HG03571 (cell line): Measurements from ENCODE around the gene CTDSP2.

Experiments used
- ATAC-seq: cut with Tn5 transposase; IDR thresholded peaks from one replicate; pipeline ENCODE4 v1.9.1; 2021; ENCODE audit not compliant: unreplicated experiment

CTDSP2 gene

DNA sequence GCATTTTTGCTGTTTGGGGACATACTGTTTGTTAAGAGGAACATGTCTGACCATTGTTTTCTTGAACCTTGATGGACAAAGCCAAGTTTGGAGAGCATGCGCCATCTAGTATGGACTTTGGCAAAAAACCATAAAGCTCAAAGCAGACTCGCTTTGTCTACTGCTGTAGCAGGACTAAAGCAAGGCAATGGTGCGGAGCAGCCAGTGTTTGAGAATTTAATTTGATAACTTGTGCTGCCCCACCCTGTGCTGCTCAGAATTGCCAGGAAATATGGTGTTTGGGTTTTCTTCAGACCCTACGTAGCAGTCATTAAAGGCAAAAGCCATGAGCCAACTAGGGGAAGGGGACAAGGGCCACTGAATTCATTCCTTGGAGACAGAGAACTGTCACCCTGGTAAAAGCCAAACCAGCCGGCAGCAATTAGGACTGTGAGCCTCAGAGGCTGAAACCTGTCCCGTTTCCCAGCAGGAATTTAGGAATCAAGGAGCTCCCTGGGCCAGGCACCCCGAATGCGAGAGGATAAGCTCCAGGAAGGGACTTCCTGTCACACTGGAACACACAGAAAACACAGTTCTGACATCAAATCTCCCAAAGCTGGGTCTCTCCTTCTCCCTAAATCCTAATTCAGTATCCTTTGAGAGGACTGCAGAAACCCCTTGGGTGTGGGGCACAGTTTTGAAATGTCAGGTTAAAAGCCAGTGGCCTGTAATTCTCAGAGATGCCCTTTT lies 29.1 kb downstream of the CTDSP2 start:
- ATAC-seq, result no peak

DNA sequence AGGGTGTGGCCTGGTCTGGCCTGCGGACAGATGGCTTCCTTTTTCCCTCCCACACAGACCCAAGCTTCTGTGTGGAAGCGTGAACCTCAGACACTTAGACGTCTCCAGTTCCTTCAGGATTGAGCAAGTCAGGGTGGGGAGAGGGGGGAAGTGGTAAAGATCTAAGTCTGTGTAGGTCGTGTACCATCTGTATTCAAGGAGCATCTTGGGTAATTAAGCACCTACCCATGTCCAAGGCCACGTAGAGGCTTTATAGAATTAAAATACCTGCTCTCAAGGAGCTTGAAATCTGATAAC lies 29.7 kb downstream of the CTDSP2 start:
- ATAC-seq, result no peak

DNA sequence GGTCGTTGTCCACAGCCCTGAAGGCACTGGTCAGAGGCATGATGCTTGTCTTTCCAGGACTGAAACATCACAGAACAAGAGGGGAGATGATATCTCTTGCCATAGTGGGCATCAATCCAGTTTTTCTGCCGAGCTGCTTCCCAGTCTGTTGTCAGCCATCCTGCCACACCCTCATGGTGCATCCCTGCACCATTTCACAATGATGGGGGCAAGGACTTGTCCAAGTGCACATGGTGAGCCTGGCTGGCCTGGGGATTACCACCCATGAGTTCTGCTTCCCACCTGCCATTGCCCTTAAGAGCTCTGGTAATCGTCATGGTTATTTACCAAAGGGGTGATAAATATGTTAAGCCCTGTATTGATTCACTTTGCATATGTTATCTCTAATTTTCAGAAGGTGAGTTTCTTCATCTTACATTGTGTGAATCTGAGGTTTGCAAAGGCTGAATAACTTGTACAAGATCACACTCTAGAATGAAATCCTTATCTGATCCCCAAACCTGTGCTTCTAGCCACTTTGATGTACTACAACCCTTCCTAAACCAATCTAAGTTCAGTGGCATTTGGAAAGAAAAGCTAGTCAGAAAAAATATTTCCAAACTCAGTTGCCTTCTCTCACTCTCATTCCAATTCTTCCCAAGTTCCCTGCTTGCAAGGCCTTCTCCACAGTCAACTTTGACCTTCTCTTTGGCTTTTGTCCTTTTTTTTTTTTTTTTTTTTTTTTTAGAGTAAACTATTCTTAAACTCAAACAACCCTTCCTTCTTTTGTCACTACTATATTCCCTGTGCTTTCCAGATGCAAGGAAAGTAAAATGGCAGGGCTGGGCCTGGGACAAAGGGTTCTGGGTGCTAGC lies 30.3 kb downstream of the CTDSP2 start:
- ATAC-seq, result no peak

DNA sequence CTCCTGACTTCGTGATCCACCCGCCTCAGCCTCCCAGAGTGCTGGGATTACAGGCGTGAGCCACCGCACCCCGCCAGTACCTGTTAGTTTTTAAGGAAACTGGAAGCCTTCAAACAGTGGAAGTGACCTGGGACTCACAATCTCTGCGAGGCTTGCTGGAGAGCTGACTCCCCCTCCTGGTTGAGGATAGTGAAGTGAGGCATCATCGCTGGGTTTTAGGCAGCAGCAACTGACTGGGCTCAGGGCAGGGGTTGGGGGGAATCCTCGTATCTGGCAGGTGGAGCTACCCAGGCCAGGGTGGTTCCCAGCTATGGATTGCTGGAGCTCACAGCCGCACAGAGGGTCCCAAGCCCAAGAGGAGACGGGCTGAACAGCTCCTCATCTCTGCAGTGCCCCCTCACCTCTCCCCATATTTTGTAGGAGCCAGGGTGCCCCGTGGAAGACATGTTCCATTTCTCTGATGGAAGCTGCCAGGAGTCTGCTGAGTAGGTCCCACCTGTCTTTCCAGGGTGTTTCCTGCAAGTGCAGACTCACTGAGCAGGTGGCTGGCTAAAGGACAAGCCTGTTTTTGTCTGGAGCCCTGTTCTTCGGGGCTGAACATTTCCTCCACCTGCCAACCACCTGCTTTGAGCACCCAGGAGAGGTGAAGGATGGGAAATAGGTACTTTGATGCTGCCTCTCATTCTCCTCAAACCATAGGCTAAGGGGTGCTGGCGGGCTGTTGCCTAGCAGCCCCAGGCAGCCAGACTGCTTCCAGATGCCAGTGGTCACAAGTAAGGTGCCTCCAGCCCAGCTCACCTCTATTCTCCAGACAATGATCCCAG lies 31.1 kb downstream of the CTDSP2 start:
- ATAC-seq, result no peak

DNA sequence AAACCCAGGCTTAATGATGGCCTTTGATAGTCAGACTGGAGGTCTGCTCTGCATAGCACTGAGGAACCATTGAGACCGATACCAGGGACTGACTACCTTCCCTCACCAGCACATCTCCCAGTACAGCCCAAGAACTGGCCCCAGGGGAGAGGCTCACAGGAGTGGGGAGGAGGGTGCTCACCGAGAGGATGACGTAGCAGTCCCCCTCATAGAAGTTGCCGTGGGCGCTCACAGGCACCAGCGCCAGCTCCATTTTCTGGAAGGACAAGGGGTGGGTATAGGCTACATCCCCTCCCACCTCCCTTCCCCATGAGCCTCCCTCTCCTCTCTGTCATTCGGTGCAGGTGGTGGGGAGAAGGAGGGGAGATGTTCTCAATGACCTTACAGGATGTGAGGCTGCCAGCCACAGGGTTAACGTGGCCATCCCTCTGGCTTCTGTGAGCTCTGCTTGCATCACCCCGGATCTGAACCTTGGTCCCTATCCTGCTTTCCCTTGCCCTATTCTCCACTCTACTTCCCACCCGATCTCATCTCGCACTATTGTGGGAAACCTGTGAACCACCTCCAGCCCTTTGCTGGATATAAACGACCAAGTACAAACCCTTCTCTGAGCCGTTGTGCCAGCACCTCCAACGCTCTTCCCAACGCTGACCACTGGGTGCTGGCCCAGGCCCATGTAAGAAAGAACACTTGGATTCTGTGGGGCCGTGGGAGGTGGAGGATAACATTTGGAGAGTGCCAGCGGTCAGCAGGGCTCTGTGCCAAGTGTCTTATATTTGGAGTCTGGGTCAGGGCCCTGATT lies 32.4 kb downstream of the CTDSP2 start:
- ATAC-seq, result no peak

DNA sequence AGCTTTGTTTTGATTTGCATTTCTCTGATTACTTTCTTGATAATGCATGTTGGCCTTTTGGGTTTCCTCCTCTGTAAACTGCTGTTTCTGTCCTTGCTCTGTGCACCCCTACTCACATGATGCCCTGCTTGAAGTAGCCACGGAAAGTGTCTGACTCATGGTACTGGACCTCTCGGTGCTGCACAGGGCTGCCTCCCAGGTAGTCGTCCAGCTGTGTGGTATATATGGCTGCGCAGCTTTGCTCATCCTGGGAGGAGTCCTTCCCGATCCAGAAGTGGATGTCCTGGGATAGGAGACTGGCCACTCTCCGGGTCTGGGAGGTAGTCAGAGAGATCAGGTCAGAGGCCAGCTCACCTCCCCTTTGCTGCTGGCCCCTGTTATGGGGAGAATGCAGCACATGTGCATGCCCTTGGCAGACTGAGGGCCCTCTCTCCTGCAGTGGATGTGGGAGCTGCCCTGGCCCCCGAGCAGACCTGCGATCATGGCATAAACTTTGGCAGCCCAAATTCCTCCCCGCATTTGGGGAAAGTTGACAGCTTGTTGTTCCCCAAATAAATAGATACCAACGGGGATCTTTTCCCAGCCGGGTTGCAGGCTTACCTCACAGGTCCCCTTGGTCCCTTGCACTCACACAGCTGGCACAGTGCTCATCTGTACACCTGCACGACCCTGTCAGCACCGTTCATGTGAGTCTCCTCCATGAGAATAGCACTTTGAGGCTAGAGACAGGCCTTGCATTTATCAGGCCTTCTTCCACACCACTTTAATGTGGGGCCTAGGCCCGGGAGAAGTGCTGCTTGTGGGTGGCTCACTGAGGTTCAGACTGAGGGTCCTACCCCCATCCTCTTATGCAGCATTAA lies 33.2 kb downstream of the CTDSP2 start:
- ATAC-seq, result no peak

DNA sequence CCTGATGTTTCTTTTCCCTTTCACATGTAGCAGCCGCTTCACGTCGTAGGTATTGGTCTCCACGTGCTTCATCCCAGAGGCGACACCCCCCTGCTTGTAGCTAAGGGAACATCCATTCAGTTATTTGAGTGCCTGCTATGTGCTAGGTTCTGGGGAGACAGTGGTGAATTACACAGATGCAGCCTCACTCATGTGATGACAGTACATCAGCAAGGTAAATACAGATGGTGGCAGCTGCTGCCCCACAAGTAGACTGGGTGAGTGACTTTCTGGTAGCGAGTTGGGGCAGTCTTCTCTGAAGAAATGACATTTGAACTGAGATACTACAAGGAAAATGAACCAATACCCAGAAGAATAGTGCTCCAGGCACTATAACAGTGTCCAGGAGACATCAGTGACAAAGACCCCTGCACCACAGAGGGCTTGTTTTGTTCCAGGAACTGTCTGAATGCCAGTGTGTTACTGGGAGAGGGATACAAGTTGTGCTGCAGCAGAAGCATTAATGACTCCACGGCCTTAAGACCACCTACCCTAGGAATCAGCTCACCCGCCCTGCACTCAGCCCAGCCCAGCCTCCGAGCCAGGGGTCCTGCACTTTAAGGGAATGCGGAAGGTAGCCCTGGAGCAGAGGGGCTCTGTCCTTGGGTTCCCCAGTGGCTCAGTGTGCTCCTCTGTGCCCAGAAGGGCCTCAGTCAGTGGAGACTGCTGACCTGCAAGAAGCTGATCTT lies 35.3 kb downstream of the CTDSP2 start:
- no peak for ATAC-seq

DNA sequence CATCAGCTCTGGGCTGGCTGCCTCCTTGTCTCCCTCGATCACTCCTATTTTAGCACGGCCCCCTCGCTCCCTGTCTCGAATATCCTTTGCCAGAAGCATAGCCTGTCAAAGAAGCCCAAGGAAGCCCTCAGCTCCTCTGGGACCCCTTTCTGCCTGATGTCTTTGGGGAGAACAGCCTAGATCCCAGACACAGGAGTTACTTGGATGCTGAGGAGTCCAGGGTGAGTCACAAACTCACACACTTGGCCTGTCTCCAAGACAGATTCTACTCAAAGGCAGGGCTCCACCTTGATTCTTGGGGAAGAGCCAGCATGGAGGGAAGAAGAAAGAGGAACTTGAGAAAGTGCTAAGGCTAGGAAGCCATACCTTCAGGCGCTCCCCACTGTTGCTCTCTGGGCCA lies 36.1 kb downstream of the CTDSP2 start:
- no peak for ATAC-seq

DNA sequence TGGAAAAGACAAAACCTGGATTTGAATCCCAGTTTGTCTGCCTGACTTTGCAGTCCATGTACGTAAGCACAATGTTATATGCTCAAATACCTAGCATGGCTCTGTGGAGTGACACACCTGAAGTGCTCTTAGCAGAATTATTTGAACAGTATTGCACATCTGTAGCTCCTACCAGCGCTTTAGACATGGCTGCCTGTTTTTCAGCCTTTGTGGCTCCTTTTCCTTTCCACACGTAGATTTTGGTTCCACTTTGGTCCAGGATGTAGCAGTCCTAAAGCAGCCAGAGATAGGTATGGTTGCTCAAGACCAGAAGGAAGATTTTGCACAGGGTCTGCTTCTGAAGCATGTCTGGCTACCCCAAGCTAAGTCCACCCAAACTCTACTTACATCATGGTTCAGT lies 37.1 kb downstream of the CTDSP2 start:
- ATAC-seq, result no peak

DNA sequence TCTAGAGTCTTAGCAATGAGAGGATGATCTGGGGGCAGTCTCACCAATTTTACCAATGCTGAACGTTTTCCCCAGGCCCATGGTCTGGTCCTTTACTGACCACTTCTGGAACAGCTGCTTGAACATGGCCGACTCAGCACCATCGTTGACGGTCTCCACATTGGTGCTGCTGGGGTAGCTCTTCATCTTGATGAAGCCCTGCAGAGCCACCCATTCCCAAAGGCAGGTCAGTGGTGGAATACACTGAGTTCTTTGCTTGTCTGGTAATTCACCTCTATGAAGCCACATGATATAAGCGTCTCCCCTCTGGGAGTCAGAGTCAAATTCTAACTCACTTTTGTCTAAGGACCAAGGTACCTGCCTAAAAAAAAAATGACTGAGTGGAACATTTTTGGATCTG lies 38.2 kb downstream of the CTDSP2 start:
- ATAC-seq, result no peak

DNA sequence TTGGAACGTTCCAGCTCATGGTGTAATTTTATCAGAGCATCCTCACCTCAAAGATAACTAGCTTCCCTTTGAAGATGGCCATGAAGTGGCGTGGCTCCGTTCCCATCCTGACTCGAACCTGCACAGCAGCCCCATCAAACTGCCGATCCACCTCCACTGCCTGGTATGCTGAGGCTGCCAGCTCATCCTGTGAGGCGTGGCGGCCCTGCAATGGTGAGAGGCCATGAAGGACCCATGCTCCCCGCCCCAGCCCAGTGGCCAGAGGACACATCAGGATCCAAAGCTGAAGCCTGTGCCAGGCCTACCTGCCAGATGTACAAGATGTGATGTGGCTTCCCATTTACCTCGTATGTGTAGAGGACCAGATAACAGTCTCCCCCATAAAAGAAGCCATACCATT lies 39.2 kb downstream of the CTDSP2 start:
- ATAC-seq, result no peak

DNA sequence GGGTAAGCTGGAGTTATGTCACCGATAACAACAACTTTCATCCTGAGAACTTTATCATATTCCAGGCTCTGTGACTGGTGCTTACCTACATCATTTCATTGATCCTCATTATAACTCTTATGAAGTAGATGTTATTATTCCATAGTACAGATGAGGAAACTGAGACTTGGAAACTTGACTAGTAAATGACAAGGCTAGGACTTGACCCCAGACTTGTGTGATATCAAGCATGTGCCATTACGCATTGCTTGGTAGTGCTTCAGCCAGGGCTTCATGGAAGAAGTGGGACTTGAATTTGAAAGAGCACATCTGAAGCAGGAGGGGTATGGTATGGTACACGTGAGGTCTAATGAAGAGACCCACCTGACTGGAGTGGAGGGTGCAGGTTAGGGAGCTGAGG lies 39.9 kb downstream of the CTDSP2 start:
- no peak for ATAC-seq

DNA sequence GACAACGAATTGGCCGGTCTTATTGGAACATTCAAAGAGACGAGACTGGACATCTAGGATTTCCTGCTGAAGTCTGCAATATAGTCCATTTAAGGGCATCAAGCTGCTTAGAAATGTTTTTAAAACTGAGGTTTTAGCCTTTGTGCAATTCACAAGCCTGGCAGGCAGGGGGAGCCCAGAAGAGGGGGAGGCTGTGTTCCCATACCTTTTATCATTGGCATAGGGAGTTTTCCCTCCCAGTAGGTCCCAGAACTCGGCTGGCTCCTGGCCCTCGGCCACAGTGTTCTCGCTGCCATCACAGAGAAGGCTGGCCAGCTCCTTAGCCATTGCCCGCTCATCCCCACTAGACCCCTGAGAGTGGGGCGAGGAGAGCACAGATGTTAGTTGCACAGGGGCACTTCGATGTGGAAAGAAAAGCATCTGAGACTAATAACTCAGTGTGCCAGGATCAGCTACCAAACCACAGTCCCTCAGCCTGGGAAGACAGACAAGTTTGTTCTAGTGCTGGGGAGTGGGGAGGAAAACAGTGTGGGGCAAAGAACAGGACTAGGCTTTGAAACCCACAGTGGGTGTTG lies 43.1 kb downstream of the CTDSP2 start:
- no peak for ATAC-seq

DNA sequence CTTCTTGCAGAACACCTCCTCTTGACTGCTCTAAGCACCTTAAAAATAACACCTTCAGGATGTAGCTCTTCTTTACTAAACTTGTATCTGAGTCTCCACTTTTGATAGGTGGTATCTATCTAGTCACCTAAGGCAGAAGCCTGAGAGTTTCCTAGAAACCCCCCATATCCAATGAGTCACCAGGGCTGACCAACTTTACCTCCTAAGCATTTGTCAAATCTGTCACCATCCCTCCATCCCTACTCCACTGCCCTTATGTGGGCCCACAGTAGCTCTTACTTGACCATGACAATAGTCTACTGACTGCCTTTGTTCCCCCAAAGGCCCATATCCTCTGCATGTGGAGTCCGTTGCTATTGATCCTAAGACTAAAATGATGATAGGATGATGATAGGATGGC lies 43.9 kb downstream of the CTDSP2 start:
- no peak for ATAC-seq

DNA sequence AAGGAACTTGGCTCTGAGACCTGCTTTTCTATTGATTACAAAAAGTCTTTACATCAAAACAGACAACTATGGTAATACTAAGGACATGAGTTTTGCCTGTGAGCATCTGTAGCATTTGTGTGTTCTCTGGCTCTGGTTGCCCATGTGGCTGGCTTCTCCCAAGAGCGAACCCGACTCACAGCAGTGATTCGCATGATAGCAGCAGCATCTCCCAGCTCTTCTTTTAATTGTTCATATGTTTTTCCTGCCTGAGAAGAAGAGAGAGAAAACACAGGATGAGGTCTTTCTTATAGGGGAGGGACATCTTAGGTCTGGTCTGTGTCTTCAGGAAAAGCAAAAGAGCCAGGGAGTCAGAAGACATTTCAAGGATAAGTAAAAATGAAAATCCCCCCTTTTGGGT lies 45.6 kb downstream of the CTDSP2 start:
- no peak for ATAC-seq

DNA sequence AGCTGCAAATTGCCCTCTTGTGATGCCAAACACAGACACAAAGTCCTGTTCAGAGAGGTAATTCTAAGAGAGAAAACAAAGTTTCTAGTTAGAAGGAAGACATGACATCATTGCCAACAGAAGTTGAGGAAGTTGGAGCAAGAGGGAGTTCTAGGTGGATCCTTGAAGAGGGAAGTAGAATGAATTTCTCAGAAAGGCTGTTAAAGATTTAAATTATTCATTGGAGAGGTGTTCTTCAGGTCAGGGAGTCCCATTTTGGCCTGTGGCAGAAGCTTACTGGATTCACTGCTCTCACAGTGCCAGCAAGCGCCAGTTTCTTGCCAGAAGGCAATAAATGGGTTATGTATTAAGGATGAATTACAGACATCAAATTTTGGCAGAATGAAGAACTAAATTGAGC lies 48.6 kb downstream of the CTDSP2 start:
- no peak for ATAC-seq

DNA sequence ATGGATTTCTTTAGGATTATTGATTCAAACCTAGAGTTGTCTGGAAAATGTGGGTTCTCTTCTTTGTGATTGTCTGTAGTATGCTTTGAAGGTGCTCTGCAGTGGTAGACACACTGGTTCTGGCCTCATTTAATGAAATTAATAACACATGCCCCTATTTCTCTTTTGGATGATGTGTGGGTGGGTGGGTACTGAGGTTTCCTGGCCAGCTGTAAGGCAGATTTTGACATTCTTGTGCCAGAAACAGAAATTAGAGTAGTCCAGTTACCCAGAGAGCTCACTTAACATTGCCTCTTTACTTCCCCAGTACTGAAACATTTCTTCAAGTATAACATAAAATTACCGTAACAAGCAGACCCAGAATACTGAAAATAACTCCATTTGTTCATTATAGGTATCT lies 49.5 kb downstream of the CTDSP2 start:
- no peak for ATAC-seq

DNA sequence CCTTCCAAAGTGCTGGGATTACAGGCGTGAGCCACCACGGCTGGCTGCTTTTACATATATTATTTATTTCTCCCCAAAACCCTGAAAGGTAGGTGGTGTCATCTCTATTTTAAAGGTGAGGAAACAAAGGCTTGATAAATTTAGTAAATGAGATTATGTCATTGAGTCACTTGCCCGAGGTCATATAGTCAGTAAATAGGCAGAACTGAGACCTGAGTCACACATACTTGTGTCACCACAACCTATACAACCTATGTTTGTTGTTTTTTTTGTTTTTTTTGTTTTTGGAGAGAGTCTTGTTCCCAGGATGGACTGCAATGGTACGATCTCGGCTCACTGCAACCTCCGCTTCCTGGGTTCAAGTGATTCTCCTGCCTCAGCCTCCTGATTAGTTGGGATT lies 51.2 kb downstream of the CTDSP2 start:
- no peak for ATAC-seq

DNA sequence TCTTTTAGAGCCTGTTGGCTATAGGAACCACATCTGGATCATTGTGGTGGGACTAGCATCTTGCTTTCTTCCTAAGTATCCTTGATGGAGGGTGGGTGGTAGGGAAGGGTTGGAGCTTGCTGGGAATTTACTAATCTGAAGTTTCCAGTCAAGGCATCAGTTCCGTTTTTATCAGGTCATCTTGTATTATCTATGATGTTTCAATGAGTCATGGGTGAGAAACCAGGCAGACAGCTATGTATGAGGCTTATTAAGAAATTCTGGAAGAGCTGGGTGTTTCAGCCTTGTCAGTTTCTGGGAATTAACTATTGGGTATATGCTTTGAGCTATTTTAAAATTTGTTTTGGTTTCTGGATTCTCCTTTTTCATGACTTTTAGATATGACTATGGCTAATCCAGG lies 52.6 kb downstream of the CTDSP2 start:
- no peak for ATAC-seq
